A673 (cell line): ENCODE measurements around the gene ASL. TPM values are rescaled to one million over a fixed set of nuclear protein-coding genes. Genes with fewer than 3 reads are reported as not detected.
"Not testable (repeated sequence)": the region's sequence is repeated elsewhere in the genome, so short reads cannot be mapped to it uniquely, and the experiment has no call there.

Experiments used
- BruUV-seq: library from RNA; stranded (reverse); fragments of 400-500 nt; replicated peaks from 2 replicates; lab custom pipeline; 2021; lab: Mats Ljungman, UMichigan
- CTCF ChIA-PET: fragments of 300-600 bp; sonication (Branson Sonifier 250); formaldehyde crosslinking; loops from one replicate; lab custom pipeline; 2022; ENCODE audit warnings: antibody characterized with exemption; lab: Charles Lee
- POLR2A ChIA-PET: fragments of 300-600 bp; sonication (Branson Sonifier 250); formaldehyde crosslinking; loops from one replicate; lab custom pipeline; 2022; ENCODE audit warnings: antibody characterized with exemption; ENCODE audit not compliant: low non-redundant PET; lab: Charles Lee
- DNase-seq: peaks from one replicate; pipeline ENCODE4 v3.0.0-alpha.2; 2015; ENCODE audit warnings: low spot score
- H3K27ac ChIP-seq: fragments of 200-600 bp; sonication (generic); 2 replicates; pipeline ENCODE4 v1.5.1; 2016; ENCODE audit warnings: mixed run types, low read depth, mild to moderate bottlenecking, mixed read lengths, antibody characterized with exemption, low read length; ENCODE audit not compliant: poor library complexity, severe bottlenecking
- H3K27me3 ChIP-seq: fragments of 200-600 bp; sonication (generic); replicated peaks from 2 replicates; pipeline ENCODE4 v1.6.1; 2017; ENCODE audit warnings: mixed run types, low read depth, mild to moderate bottlenecking, mixed read lengths, antibody characterized with exemption, low read length; ENCODE audit not compliant: insufficient read depth, poor library complexity
- H3K36me3 ChIP-seq: fragments of 200-600 bp; sonication (generic); 2 replicates; pipeline ENCODE4 v1.6.1; 2016; ENCODE audit warnings: mixed run types, mild to moderate bottlenecking, mixed read lengths, antibody characterized with exemption, low read length; ENCODE audit not compliant: insufficient read depth, poor library complexity, severe bottlenecking
- H3K4me1 ChIP-seq: fragments of 200-600 bp; sonication (generic); 2 replicates; pipeline ENCODE4 v1.6.1; 2017; ENCODE audit warnings: mixed run types, mild to moderate bottlenecking, mixed read lengths, antibody characterized with exemption, low read length; ENCODE audit not compliant: insufficient read depth, poor library complexity, severe bottlenecking
- H3K4me3 ChIP-seq: fragments of 200-600 bp; sonication (generic); 2 replicates; pipeline ENCODE4 v1.5.1; 2016; ENCODE audit warnings: low read depth, mixed run types, mild to moderate bottlenecking, mixed read lengths, low read length; ENCODE audit not compliant: poor library complexity, severe bottlenecking
- H3K9me3 ChIP-seq: fragments of 200-600 bp; sonication (generic); 2 replicates; pipeline ENCODE4 v1.6.1; 2016; ENCODE audit warnings: mixed run types, low read depth, mild to moderate bottlenecking, mixed read lengths, antibody characterized with exemption, low read length; ENCODE audit not compliant: poor library complexity, severe bottlenecking
- CTCF ChIP-seq: fragments of 300-800, 200-600 bp; sonication (generic); conservative IDR thresholded peaks from 2 replicates; pipeline ENCODE4 v1.5.1; 2017; ENCODE audit warnings: low read depth, mild to moderate bottlenecking, antibody characterized with exemption, low read length, moderate library complexity, mixed read lengths
- EZH2 ChIP-seq: fragments of 200-600 bp; sonication (generic); IDR thresholded peaks from 2 replicates; pipeline ENCODE4 v1.6.1; 2017; ENCODE audit warnings: borderline replicate concordance, low read depth, mild to moderate bottlenecking, mixed read lengths, antibody characterized with exemption, low read length; ENCODE audit not compliant: poor library complexity, severe bottlenecking
- intact Hi-C: fragments of 100-400 bp; cut with micrococcal nuclease; formaldehyde crosslinking; loops from one replicate; pipeline ENCODE4 v1.10.0; 2022; ENCODE audit not compliant: unreplicated experiment
- total RNA-seq: library from RNA; stranded (reverse); gene quantifications from 2 replicates; pipeline ENCODE4 v1.2.3, GENCODE V29; 2021

The ASL gene
- total RNA-seq, 1 experiment from 2014 or later = 10.7 TPM

DNA sequence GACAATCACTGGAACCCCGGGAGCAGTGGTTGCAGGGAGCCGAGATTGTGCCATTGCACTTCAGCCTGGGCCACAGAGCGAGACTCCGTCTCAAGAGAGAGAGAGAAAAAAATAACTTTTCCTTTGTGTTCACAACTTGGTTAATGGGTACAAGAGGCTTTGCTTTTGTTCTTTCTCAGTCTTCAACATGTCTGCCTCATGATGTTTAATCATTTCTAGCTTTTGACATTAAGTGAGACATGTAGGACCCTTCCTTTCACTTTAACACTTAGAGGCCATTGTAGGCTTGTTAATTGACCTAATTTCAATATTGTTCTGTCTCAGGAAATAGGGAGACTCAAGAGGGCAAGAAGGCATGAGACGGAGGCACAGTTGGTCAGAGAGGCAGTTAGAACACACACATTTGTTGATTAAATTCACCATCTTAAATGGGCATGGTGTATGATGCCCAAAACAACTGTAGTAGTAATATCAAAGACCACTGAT lies 29.7 kb downstream of the ASL start:
- TF ChIP-seq CTCF = no peak
- TF ChIP-seq EZH2 = no peak

DNA sequence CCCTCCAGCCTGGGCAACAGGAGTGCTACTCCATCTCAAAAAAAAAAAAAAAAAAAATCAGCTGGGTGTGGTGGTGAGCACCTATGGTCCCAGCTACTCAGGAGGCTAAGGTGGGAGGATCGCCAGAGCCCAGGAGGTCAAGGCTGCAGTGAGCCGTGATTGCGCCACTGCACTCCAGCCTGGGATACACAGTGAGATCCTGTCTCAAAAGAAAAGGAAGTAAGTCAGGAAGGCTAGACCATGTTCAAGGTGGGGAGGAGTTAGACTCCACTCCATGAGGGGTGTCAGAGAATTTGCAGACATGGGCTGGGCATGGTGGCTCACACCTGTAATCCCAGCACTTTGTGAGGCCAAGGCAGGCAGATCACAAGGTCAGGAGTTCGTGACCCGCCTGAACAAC lies 32.8 kb downstream of the ASL start:
- H3K4me1 ChIP-seq, CTCF ChIA-PET, H3K4me3 ChIP-seq, intact Hi-C loops, POLR2A ChIA-PET, BruUV-seq, H3K27ac ChIP-seq, H3K27me3 ChIP-seq, H3K36me3 ChIP-seq, DNase-seq, H3K9me3 ChIP-seq: not testable (repeated sequence)

More for the DNA sequence above, 29.7 kb downstream of the ASL start:
- CTCF ChIA-PET = no interaction called here
- H3K4me3 ChIP-seq = no peak overlapping the region
- H3K27ac ChIP-seq = no peak overlapping the region
- intact Hi-C loops = no loop called here
- no peaks in the 10 kb centered on the region for H3K9me3 ChIP-seq
- BruUV-seq = no TSS peak
- H3K4me1 ChIP-seq = no peaks in the 10 kb centered on the region
- DNase-seq = no peak
- no peaks in the 10 kb centered on the region for H3K27me3 ChIP-seq
- POLR2A ChIA-PET = no interaction called here
- H3K36me3 ChIP-seq = no peaks in the 10 kb centered on the region

- no peak overlapping the region for H3K4me3 ChIP-seq
- intact Hi-C loops = no loop called here
- CTCF ChIA-PET = no interaction called here
- no TSS peak for BruUV-seq
- POLR2A ChIA-PET = no interaction called here
- no peak overlapping the region for H3K27ac ChIP-seq
- H3K36me3 ChIP-seq = peaks cover 3% of the 10 kb centered on the region
- H3K4me1 ChIP-seq = peaks cover 5% of the 10 kb centered on the region
- TF ChIP-seq CTCF (no peak), EZH2 (no peak)
- DNase-seq = no peak
- H3K27me3 ChIP-seq = no peaks in the 10 kb centered on the region
- no peaks in the 10 kb centered on the region for H3K9me3 ChIP-seq
Measured at GRCh38 chr7:66110856-66111255, 35.2 kb downstream of the ASL start.

DNA sequence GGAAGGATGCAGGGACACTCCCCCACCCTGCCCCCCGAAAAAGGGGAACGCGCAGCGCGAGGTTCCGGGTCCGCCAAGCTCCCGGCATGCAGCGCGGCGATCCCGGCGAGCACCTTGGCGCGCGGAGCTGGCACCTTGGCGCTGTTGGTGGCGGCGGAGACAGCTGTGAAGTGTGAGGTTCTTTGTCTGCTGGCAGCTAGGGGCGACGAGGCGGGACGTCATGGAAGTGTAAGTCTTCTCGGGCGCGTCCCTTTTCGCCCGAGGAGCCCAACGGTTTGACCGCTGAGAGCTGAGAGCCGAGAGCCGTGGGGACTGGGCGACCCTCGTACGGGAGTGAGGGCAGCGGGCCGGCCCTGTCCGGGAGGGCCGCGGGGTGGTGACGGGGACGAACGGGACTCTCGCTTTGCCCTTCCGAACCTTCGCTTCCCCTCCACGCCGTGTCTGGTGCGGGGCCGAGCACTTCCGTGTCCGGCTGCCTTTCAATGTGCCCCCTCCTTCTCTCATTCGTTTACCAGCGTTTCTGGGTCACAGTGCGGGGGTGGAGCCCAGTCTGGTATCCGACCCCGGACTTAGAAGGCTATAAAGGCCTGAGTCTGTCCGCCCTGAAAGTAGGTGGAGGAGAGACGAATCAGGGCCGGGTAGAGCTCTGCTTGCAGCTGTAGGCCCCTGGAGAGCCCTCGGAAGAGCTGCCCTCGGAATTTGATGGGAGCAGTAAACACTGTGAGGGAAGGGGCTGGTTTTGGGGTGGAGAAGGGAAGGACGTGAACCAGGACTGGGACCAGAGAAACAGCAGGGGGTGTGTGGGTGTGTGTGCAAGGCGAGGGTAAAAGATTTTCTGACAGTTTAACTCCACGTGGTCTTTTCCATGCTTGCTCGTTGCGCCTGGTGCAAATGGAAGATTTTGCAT lies 39.4 kb downstream of the ASL start, which contains the start of gene CRCP:
Gene CRCP, plus strand, starts transcription at position 105 of the 907 bp plus-strand sequence. Its CDS starts 116 bp downstream, at position 221.
- CTCF ChIA-PET = no interaction called here
- no TSS peak for BruUV-seq

More for the DNA sequence above, 39.4 kb downstream of the ASL start, which contains the start of gene CRCP:
- POLR2A ChIA-PET = no interaction called here
- Histone ChIP-seq H3K36me3 (peaks cover 4% of the 10 kb centered on the region), H3K4me1 (peaks cover 9% of the 10 kb centered on the region), H3K27me3 (no peaks in the 10 kb centered on the region), H3K27ac (peak within 1 kb of the TSS; percentile 84), H3K4me3 (peak within 1 kb of the TSS; percentile 72), H3K9me3 (no peaks in the 10 kb centered on the region)
- peak; percentile 82 for DNase-seq
- intact Hi-C loops = no loop called here
- TF ChIP-seq CTCF = no peak
- no peak for TF ChIP-seq EZH2
